NB4 (cell line): ENCODE measurements around the gene GALNS.

Source experiments
- MYC ChIP-seq: IDR thresholded peaks from 2 replicates; pipeline ENCODE4 v1.6.1; 2011; ENCODE audit warnings: low read depth, low read length
- POLR2A ChIP-seq: IDR thresholded peaks from 2 replicates; pipeline ENCODE4 v1.6.1; 2011; ENCODE audit warnings: mild to moderate bottlenecking; ENCODE audit not compliant: insufficient read length; ENCODE audit errors: extremely low read depth
- TF ChIP-seq, protein P1 (sequence below): IDR thresholded peaks from one replicate; pipeline ENCODE4 v1.5.1; 2012; ENCODE audit warnings: low read depth, low read length
- TF ChIP-seq, protein P2 (sequence below): IDR thresholded peaks from 2 replicates; pipeline ENCODE4 v1.6.1; 2011; ENCODE audit warnings: low read depth, low read length

DNA sequence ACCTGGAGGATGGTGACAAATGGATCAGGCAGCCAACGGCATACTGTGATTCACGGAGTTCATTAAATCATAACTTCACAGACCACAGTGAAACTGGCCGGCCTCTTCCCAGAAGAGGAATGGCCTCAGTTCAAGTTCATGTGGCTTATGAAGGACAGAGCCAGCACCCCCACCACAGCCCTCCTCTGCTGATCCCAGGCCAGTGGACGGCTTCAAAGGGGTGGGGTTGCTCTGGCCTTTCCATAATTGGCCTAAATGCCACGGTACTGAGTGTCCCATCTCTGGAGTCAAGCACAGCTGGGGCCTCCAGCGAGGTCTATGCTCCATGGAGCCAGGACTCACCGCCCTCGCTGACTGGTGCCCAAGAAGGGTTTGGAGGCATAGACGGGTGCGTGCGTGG is 21.4 kb downstream of the GALNS start:
- TF ChIP-seq, protein P1, sequence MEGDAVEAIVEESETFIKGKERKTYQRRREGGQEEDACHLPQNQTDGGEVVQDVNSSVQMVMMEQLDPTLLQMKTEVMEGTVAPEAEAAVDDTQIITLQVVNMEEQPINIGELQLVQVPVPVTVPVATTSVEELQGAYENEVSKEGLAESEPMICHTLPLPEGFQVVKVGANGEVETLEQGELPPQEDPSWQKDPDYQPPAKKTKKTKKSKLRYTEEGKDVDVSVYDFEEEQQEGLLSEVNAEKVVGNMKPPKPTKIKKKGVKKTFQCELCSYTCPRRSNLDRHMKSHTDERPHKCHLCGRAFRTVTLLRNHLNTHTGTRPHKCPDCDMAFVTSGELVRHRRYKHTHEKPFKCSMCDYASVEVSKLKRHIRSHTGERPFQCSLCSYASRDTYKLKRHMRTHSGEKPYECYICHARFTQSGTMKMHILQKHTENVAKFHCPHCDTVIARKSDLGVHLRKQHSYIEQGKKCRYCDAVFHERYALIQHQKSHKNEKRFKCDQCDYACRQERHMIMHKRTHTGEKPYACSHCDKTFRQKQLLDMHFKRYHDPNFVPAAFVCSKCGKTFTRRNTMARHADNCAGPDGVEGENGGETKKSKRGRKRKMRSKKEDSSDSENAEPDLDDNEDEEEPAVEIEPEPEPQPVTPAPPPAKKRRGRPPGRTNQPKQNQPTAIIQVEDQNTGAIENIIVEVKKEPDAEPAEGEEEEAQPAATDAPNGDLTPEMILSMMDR = no peak
- TF ChIP-seq, protein P2, sequence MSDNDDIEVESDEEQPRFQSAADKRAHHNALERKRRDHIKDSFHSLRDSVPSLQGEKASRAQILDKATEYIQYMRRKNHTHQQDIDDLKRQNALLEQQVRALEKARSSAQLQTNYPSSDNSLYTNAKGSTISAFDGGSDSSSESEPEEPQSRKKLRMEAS = no peak
- TF ChIP-seq POLR2A = no peak
- TF ChIP-seq MYC = no peak
